Measurements from ENCODE around the gene LMBR1.

Gene LMBR1

DNA sequence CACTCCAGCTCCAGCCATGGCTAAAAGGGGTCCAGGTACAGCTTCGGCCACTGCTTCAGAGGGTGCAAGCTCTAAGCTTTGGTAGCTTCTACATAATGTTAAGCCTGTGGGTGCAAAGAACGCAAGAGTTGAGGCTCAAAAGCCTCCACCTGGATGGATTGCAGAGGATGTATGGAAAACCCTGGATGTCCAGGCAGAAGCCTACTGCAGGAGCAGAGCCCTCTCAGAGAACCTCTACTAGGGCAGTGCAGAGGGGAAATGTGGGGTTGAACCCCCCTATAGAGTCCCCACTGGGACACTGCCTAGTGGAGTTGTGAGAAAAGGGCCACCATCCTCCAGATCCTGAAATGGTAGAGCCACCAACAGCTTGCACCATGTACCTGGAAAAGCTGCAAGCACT, 263.1 kb downstream of the LMBR1 start:
- DNase-seq (ENCODE audit: low read depth in 2 of 2, low spot score in 1 of 2) = no peak

DNA sequence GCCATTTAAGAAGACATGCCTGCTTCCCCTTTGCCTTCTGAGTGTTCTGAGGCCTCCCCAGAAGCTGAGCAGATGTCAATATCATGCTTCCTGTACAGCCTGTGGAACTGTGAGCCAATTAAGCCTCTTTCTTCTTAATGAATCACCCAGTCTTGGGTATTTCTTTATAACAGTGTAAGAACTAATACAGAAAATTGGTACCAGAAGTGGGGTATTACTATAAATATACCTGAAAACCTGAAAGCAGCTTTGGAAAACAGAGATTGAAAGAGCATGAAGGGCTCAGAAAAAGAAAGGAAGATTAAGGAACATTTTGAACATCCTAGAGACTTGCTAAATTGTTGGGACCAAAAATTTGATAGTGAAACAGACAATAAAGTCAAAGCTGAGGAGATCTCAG, 264.4 kb downstream of the LMBR1 start:
- no peak for DNase-seq (ENCODE audit: low read depth in 2 of 2, low spot score in 1 of 2)

Data from stimulated activated CD8-positive, alpha-beta memory T cell treated with anti-CD3 and anti-CD28 coated beads, Interleukin-4, amount 100 ng/mL, for 4 hours (primary cell).